HL-60 (cell line): ENCODE results near the gene FGD1.

Source experiments
- DNase-seq, 2 experiments: peaks; one replicate each; pipeline ENCODE4 v3.0.0-alpha.2; 2010 to 2020; ENCODE audit warnings: low read depth in 1 of 2, low spot score in 1 of 2
- H3K27ac ChIP-seq: fragments of 250-450 bp; sonication (Bioruptor Pico); replicated peaks from 2 replicates; pipeline ENCODE4 v1.5.1; 2020; ENCODE audit warnings: mild to moderate bottlenecking, moderate library complexity
- H3K27me3 ChIP-seq: fragments of 250-450 bp; sonication (Bioruptor Pico); 2 replicates; pipeline ENCODE4 v1.5.1; 2021; ENCODE audit warnings: mild to moderate bottlenecking, moderate library complexity; ENCODE audit not compliant: insufficient read depth, poor library complexity, severe bottlenecking
- H3K4me3 ChIP-seq: replicated peaks from 2 replicates; pipeline ENCODE4 v1.5.1; 2011; ENCODE audit warnings: mild to moderate bottlenecking, control low read depth, low read length; ENCODE audit not compliant: insufficient read depth
- GABPA ChIP-seq: IDR thresholded peaks from 2 replicates; pipeline ENCODE4 v1.6.1; 2012; ENCODE audit warnings: low read depth
- POLR2AphosphoS5 ChIP-seq: IDR thresholded peaks from 2 replicates; pipeline ENCODE4 v1.6.1; 2012; ENCODE audit warnings: low read depth
- SPI1 ChIP-seq: IDR thresholded peaks from 2 replicates; pipeline ENCODE4 v1.6.1; 2012; ENCODE audit warnings: low read depth, mild to moderate bottlenecking, borderline replicate concordance
- TF ChIP-seq, protein P1 (sequence below): IDR thresholded peaks from 2 replicates; pipeline ENCODE4 v1.6.1; 2012; ENCODE audit warnings: low read depth; ENCODE audit not compliant: insufficient replicate concordance
- TF ChIP-seq, protein P2 (sequence below): IDR thresholded peaks from one replicate; pipeline ENCODE4 v1.5.1; 2011; ENCODE audit warnings: low read length, control low read depth, inconsistent platforms; ENCODE audit not compliant: insufficient read depth

The FGD1 gene

GRCh38 chrX:54419559-54420302 is 76.3 kb downstream of the FGD1 start:
- TF ChIP-seq, protein P1, sequence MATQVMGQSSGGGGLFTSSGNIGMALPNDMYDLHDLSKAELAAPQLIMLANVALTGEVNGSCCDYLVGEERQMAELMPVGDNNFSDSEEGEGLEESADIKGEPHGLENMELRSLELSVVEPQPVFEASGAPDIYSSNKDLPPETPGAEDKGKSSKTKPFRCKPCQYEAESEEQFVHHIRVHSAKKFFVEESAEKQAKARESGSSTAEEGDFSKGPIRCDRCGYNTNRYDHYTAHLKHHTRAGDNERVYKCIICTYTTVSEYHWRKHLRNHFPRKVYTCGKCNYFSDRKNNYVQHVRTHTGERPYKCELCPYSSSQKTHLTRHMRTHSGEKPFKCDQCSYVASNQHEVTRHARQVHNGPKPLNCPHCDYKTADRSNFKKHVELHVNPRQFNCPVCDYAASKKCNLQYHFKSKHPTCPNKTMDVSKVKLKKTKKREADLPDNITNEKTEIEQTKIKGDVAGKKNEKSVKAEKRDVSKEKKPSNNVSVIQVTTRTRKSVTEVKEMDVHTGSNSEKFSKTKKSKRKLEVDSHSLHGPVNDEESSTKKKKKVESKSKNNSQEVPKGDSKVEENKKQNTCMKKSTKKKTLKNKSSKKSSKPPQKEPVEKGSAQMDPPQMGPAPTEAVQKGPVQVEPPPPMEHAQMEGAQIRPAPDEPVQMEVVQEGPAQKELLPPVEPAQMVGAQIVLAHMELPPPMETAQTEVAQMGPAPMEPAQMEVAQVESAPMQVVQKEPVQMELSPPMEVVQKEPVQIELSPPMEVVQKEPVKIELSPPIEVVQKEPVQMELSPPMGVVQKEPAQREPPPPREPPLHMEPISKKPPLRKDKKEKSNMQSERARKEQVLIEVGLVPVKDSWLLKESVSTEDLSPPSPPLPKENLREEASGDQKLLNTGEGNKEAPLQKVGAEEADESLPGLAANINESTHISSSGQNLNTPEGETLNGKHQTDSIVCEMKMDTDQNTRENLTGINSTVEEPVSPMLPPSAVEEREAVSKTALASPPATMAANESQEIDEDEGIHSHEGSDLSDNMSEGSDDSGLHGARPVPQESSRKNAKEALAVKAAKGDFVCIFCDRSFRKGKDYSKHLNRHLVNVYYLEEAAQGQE = no peak
- TF ChIP-seq, protein P2, sequence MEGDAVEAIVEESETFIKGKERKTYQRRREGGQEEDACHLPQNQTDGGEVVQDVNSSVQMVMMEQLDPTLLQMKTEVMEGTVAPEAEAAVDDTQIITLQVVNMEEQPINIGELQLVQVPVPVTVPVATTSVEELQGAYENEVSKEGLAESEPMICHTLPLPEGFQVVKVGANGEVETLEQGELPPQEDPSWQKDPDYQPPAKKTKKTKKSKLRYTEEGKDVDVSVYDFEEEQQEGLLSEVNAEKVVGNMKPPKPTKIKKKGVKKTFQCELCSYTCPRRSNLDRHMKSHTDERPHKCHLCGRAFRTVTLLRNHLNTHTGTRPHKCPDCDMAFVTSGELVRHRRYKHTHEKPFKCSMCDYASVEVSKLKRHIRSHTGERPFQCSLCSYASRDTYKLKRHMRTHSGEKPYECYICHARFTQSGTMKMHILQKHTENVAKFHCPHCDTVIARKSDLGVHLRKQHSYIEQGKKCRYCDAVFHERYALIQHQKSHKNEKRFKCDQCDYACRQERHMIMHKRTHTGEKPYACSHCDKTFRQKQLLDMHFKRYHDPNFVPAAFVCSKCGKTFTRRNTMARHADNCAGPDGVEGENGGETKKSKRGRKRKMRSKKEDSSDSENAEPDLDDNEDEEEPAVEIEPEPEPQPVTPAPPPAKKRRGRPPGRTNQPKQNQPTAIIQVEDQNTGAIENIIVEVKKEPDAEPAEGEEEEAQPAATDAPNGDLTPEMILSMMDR = no peak
- no peak for TF ChIP-seq SPI1
- no peak for TF ChIP-seq POLR2AphosphoS5
- TF ChIP-seq GABPA = no peak
- no peak overlapping the region for H3K4me3 ChIP-seq

GRCh38 chrX:54416965-54417364 is 79.1 kb downstream of the FGD1 start:
- Histone ChIP-seq H3K27me3 (peaks cover 2% of the 10 kb centered on the region), H3K27ac (no peak overlapping the region), H3K4me3 (no peak overlapping the region)
- TF ChIP-seq SPI1 (no peak), GABPA (no peak), POLR2AphosphoS5 (no peak)
- TF ChIP-seq, protein P1 = no peak
- TF ChIP-seq, protein P2 = no peak
- no peak for DNase-seq

More at GRCh38 chrX:54419559-54420302, 76.3 kb downstream of the FGD1 start:
- no peak overlapping the region for H3K27ac ChIP-seq
- H3K27me3 ChIP-seq = peaks cover 2% of the 10 kb centered on the region
- no peak for DNase-seq

DNA sequence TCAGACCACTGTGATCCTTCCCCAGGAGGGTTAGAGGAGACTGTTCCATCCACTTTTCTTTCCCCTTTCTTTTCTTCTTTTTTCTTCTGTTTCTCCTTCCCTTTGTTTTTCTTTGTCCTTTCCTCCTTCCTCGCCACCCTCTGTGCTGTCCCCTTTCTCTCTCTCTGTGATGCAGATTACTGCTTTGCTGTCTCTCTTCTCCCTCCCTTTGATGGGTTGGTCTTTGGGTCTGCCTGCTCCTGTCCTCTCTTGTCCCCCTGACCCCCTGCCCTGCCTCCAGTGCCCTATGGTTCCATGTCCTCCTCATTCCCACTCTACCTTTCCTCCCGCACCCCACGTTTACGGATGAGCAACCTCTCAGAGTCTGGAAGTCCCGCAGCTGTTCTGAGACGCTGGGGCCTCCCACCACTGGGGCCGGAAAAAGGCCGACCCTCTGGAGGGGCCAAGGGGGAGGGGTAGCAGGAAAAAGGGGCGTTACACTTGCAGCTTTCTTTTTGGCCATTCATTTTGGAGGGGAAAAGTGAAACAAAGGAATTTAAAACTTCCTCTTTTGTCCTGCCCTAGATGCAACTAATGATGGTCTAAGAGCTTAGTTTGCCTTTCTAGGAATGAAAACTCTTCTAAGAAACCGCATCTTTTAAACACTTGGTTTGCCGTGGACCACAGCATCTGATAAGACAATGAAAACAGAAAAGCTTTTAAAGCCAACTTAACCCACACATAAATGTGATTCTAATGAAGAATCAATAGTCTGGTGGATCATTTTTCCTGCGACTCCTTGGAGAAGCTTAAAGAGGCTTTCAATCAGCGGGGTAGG is 80.3 kb downstream of the FGD1 start:
- Histone ChIP-seq H3K4me3 (no peak overlapping the region), H3K27me3 (peaks cover 2% of the 10 kb centered on the region), H3K27ac (no peak overlapping the region)
- DNase-seq = no peak
- TF ChIP-seq, protein P1 = no peak
- TF ChIP-seq GABPA (no peak), SPI1 (no peak), POLR2AphosphoS5 (no peak)
- TF ChIP-seq, protein P2 = no peak
